Ovary (tissue), 3 donors: Measurements from ENCODE around the gene SUGCT.

Source experiments
- CTCF ChIP-seq, 3 donors: fragments of 450-650 bp in 2 of 3; fragments of 200-600 bp in 1 of 3; IDR thresholded peaks; one replicate each; pipeline versions ENCODE4 v1.5.1 to v1.8.0; 2016 to 2022; ENCODE audit warnings: antibody characterized with exemption in 3 of 3, mild to moderate bottlenecking in 1 of 3
- EP300 ChIP-seq: sonication (generic); formaldehyde crosslinking; IDR thresholded peaks from one replicate; pipeline ENCODE4 v1.6.1; 2017; ENCODE audit warnings: antibody characterized with exemption
- POLR2A ChIP-seq: fragments of 450-650 bp; IDR thresholded peaks from one replicate; pipeline ENCODE4 v1.6.1; 2017; ENCODE audit warnings: antibody characterized with exemption, mild to moderate bottlenecking, moderate library complexity
- donor health status: DM: no; HTN: no; CAD: no.

DNA sequence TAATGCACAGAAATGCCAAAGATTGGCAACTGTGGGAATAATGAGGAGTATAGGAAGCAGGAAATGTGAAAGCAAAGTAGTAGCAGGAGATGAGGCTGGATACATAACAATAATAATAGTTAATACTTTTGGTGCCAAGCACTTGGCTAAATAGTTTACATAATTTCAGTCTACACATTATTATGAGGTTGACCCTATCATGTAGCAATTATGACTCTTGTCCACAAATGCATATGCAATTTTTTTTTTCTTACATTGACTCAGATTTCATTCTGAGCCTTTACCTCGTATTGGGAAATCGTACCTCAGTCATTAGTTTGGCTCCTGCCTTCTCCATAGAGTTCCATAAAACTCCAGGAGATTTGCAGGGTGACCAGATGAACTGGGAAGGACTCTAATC, 219.9 kb downstream of the SUGCT start:
- TF ChIP-seq EP300 (no peak), CTCF (IDR thresholded peaks at IDR 0.05) (no peak), POLR2A (no peak)
